Iris pigment epithelial cell (primary cell): Measurements from ENCODE around the gene ZNF891.
A peak's percentile ranks its signal among the peaks of the same experiment; 100 is the strongest.

Source experiments
- DNase-seq: peaks from one replicate; pipeline ENCODE4 v3.0.0-alpha.2; 2011; ENCODE audit warnings: low read depth

Gene ZNF891

GRCh38 chr12:133061954-133062353, 68.1 kb downstream of the ZNF891 start:
- DNase-seq, result no peak

DNA sequence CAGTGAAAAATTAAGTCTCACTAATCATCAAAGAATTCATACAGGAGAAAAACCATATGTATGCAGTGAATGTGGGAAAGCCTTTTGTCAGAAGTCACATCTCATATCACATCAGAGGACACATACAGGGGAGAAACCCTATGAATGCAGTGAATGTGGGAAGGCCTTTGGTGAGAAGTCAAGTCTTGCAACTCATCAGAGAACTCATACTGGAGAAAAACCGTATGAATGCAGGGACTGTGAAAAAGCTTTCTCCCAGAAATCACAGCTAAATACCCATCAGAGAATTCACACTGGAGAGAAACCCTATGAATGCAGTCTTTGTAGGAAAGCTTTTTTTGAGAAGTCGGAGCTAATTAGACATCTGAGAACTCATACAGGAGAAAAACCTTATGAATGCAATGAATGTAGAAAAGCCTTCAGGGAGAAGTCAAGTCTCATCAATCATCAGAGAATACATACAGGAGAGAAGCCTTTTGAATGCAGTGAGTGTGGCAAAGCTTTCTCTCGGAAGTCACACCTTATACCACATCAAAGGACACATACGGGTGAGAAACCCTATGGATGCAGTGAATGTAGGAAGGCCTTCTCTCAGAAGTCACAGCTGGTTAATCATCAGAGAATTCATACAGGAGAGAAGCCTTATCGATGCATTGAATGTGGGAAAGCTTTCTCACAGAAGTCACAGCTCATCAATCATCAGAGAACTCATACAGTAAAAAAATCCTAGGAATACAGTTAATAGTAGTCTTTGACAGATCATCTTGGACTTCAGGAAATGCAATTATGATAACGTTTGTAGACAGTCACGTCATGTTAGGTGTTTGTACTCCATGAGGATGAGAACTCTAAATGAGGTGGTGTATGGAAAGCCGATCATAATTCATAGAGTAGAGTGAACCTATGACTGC, 71.6 kb downstream of the ZNF891 start:
- DNase-seq, result no peak

DNA sequence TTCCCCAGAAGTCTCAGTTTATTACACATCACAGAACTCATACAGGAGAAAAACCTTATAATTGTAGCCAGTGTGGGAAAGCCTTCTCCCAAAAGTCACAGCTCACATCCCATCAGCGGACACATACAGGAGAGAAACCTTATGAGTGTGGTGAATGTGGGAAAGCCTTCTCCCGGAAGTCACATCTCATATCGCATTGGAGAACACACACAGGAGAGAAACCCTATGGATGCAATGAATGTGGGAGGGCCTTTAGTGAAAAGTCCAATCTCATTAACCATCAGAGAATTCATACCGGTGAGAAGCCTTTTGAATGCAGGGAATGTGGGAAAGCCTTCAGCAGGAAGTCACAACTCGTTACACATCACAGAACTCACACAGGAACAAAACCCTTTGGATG, 72.6 kb downstream of the ZNF891 start:
- peak; percentile 10 for DNase-seq
